Loucy (cell line): ENCODE results near the gene CAMK1D.

ENCODE experiments used
- H2AFZ ChIP-seq: fragments of 200-600 bp; sonication (generic); 2 replicates; pipeline ENCODE4 v1.6.0; 2016; ENCODE audit warnings: antibody characterized with exemption, mild to moderate bottlenecking, low read length, moderate library complexity
- H3F3A ChIP-seq: fragments of 200-600 bp; 2 replicates; pipeline ENCODE4 v1.6.0; 2016; ENCODE audit warnings: antibody characterized with exemption, low read depth, mild to moderate bottlenecking
- H3K27me3 ChIP-seq: fragments of 200-600 bp; sonication (generic); 2 replicates; pipeline ENCODE4 v1.6.1; 2014; ENCODE audit warnings: low read length, mild to moderate bottlenecking; ENCODE audit not compliant: insufficient read depth, poor library complexity, severe bottlenecking
- H3K36me3 ChIP-seq: fragments of 200-600 bp; sonication (generic); 2 replicates; pipeline ENCODE4 v1.6.1; 2016; ENCODE audit warnings: low read length; ENCODE audit not compliant: insufficient read depth
- H3K4me1 ChIP-seq: fragments of 200-600 bp; sonication (generic); 2 replicates; pipeline ENCODE4 v1.5.1; 2014; ENCODE audit warnings: low read length, mild to moderate bottlenecking; ENCODE audit not compliant: insufficient read depth, poor library complexity, severe bottlenecking
- H3K4me2 ChIP-seq: fragments of 200-600 bp; sonication (generic); 2 replicates; pipeline ENCODE4 v1.6.0; 2014; ENCODE audit warnings: antibody characterized with exemption, low read length, low read depth, mild to moderate bottlenecking; ENCODE audit not compliant: poor library complexity, severe bottlenecking
- H3K4me3 ChIP-seq: fragments of 200-600 bp; sonication (generic); 2 replicates; pipeline ENCODE4 v1.5.1; 2014; ENCODE audit warnings: low read length, mild to moderate bottlenecking, mixed read lengths; ENCODE audit not compliant: poor library complexity, severe bottlenecking
- H3K79me2 ChIP-seq: fragments of 200-600 bp; sonication (generic); 2 replicates; pipeline ENCODE4 v1.6.1; 2014; ENCODE audit warnings: low read length; ENCODE audit not compliant: insufficient read depth
- H3K9ac ChIP-seq: fragments of 200-600 bp; sonication (generic); 2 replicates; pipeline ENCODE4 v1.6.0; 2014; ENCODE audit warnings: mild to moderate bottlenecking, low read depth, low read length, moderate library complexity; ENCODE audit not compliant: poor library complexity, severe bottlenecking
- H3K9me2 ChIP-seq: fragments of 200-600 bp; sonication (generic); replicated peaks from 2 replicates; pipeline ENCODE4 v1.6.1; 2016; ENCODE audit warnings: low read depth, low read length, mixed read lengths
- H3K9me3 ChIP-seq: fragments of 200-600 bp; sonication (generic); 2 replicates; pipeline ENCODE4 v1.6.1; 2014; ENCODE audit warnings: mild to moderate bottlenecking, antibody characterized with exemption, low read length, low read depth; ENCODE audit not compliant: insufficient read depth
- H4K20me1 ChIP-seq: fragments of 200-600 bp; sonication (generic); 2 replicates; pipeline ENCODE4 v1.6.0; 2014; ENCODE audit warnings: antibody characterized with exemption, low read length, mild to moderate bottlenecking; ENCODE audit not compliant: insufficient read depth, poor library complexity, severe bottlenecking
- CTCF ChIP-seq: fragments of 200-600 bp; sonication (generic); conservative IDR thresholded peaks from 2 replicates; pipeline ENCODE4 v1.5.1; 2014; ENCODE audit warnings: mild to moderate bottlenecking, antibody characterized with exemption, low read length
- EZH2phosphoT487 ChIP-seq: fragments of 200-600 bp; IDR thresholded peaks from 2 replicates; pipeline ENCODE4 v1.6.1; 2018; ENCODE audit warnings: antibody characterized with exemption, mild to moderate bottlenecking, moderate library complexity, borderline replicate concordance

The CAMK1D gene

DNA sequence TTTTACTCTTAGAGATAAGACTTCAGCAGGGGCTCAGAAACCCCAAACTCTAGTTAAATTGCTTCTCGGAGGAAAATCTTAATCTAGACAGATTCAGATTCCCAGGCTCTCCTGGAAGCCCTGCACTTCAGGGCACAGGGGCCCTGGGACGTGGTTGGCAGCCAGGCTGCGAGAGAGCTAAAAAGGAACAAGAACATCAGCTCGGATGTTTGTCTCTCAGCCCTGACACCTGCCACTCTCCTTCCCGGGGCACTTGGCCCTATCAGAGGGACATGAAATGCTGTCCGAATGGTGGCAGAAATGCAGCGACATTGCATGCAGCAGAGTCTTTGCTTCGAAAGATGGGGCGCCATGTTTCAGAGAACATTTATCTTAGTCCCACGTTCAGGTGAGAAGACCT lies 485.4 kb downstream of the CAMK1D start:
- no peak overlapping the region for H3K4me3 ChIP-seq
- H3K79me2 ChIP-seq, result no peaks in the 10 kb centered on the region
- H3K4me2 ChIP-seq, result no peak overlapping the region
- H3K9me3 ChIP-seq, result no peaks in the 10 kb centered on the region
- no peak overlapping the region for H2AFZ ChIP-seq
- no peaks in the 10 kb centered on the region for H3K4me1 ChIP-seq
- H3K9ac ChIP-seq, result no peak overlapping the region
- H3F3A ChIP-seq, result no peaks in the 10 kb centered on the region
- H3K36me3 ChIP-seq, result no peaks in the 10 kb centered on the region
- H3K9me2 ChIP-seq, result no peaks in the 10 kb centered on the region
- H3K27me3 ChIP-seq, result no peaks in the 10 kb centered on the region
- no peaks in the 10 kb centered on the region for H4K20me1 ChIP-seq
- TF ChIP-seq EZH2phosphoT487 (no peak), CTCF (no peak)

DNA sequence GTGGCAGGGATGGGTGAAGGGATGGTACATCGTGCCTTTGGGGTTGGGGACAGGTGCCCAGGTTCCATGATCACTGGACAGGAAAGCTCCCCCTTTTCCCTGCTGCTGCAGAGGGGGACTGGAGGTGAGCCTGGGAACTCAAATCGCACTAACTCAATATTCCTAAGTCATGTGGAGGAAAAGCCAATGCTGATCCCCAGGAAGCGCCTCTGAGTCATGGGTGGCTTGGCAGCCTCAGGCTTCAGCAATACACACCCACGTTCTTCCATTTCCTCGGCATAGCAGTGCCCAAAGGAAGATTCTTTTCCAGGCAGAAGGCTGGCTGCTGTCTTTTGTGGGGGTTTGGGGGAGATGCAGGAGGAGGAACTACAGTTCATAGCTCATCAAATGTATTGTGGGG lies 486.4 kb downstream of the CAMK1D start:
- Histone ChIP-seq H3K4me2 (no peak overlapping the region), H4K20me1 (no peaks in the 10 kb centered on the region), H3K79me2 (no peaks in the 10 kb centered on the region), H3K4me3 (no peak overlapping the region), H3K9me3 (no peaks in the 10 kb centered on the region), H3K27me3 (no peaks in the 10 kb centered on the region), H3K9me2 (no peaks in the 10 kb centered on the region), H2AFZ (no peak overlapping the region), H3K9ac (no peak overlapping the region), H3K4me1 (no peaks in the 10 kb centered on the region), H3F3A (no peaks in the 10 kb centered on the region), H3K36me3 (no peaks in the 10 kb centered on the region)
- TF ChIP-seq EZH2phosphoT487 (no peak), CTCF (no peak)

DNA sequence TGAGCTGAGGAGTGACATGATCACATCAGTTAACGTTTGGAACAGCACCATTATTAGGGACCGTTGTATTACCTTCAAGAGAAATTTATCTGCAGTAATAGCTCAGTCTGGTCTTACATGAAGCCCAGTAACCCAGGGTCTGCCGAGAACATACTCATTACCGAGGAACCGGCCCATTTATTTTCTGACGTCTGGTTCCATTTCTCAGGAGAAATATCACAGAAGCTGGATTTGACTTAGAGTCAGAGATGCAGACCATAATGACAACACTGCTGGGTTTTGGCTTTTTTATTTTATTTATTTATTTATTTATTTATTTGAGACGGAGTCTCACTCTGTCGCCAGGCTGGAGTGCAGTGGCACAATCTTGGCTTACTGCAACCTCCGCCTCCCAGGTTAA lies 489.0 kb downstream of the CAMK1D start:
- Histone ChIP-seq H3K79me2 (no peaks in the 10 kb centered on the region), H3K9ac (no peak overlapping the region), H3K4me1 (no peaks in the 10 kb centered on the region), H3K27me3 (no peaks in the 10 kb centered on the region), H2AFZ (no peak overlapping the region), H3K36me3 (no peaks in the 10 kb centered on the region), H3K4me2 (no peak overlapping the region), H3K9me2 (no peaks in the 10 kb centered on the region), H4K20me1 (no peaks in the 10 kb centered on the region), H3K4me3 (no peak overlapping the region), H3F3A (no peaks in the 10 kb centered on the region), H3K9me3 (no peaks in the 10 kb centered on the region)
- no peak for TF ChIP-seq CTCF
- no peak for TF ChIP-seq EZH2phosphoT487
